ENCODE data around the gene VPS9D1.

DNA sequence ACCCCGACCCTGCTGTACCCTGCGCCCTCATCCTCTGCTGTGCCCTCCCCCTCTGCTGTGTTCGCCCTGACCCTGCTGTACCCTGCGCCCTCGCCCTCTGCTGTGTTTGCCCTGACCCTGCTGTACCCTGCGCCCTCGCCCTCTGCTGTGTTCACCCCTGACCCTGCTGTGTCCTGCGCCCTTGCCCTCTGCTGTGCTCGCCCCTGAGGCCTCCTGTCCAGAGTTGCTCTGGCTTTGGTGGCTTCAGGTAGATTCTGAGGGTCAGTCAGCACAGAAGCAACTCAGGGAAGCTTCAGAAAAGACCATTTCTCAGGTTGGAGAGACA, 12.2 kb upstream of the VPS9D1 start:
- TF ChIP-seq EGR1 (IDR thresholded peaks at IDR 0.05; ENCODE audit: low read depth in 2 of 2) (no peak), YY1 (IDR thresholded peaks at IDR 0.05) (no peak), MAX (IDR thresholded peaks at IDR 0.05) (no peak), TAF1 (conservative IDR thresholded peaks at IDR 0.05) (no peak), HNF4G (IDR thresholded peaks at IDR 0.05) (peak; percentile 74)
- TF ChIP-seq, protein P1, sequence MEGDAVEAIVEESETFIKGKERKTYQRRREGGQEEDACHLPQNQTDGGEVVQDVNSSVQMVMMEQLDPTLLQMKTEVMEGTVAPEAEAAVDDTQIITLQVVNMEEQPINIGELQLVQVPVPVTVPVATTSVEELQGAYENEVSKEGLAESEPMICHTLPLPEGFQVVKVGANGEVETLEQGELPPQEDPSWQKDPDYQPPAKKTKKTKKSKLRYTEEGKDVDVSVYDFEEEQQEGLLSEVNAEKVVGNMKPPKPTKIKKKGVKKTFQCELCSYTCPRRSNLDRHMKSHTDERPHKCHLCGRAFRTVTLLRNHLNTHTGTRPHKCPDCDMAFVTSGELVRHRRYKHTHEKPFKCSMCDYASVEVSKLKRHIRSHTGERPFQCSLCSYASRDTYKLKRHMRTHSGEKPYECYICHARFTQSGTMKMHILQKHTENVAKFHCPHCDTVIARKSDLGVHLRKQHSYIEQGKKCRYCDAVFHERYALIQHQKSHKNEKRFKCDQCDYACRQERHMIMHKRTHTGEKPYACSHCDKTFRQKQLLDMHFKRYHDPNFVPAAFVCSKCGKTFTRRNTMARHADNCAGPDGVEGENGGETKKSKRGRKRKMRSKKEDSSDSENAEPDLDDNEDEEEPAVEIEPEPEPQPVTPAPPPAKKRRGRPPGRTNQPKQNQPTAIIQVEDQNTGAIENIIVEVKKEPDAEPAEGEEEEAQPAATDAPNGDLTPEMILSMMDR (IDR thresholded peaks at IDR 0.05; ENCODE audit: low read depth, low read length, missing input control) = no peak
- TF ChIP-seq, protein P2, sequence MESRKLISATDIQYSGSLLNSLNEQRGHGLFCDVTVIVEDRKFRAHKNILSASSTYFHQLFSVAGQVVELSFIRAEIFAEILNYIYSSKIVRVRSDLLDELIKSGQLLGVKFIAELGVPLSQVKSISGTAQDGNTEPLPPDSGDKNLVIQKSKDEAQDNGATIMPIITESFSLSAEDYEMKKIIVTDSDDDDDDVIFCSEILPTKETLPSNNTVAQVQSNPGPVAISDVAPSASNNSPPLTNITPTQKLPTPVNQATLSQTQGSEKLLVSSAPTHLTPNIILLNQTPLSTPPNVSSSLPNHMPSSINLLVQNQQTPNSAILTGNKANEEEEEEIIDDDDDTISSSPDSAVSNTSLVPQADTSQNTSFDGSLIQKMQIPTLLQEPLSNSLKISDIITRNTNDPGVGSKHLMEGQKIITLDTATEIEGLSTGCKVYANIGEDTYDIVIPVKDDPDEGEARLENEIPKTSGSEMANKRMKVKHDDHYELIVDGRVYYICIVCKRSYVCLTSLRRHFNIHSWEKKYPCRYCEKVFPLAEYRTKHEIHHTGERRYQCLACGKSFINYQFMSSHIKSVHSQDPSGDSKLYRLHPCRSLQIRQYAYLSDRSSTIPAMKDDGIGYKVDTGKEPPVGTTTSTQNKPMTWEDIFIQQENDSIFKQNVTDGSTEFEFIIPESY (IDR thresholded peaks at IDR 0.05) = no peak

All from liver (tissue), 3 donors.